Upper lobe of left lung (tissue), 6 donors: ENCODE data around the gene GEMIN7. TPM values are rescaled to one million over a fixed set of nuclear protein-coding genes. Genes with fewer than 3 reads are reported as not detected.
A peak's percentile ranks its signal among the peaks of the same experiment; 100 is the strongest.

ENCODE experiments used
- ATAC-seq, 2 donors: fragments of 200-7000 bp; cut with Tn5 transposase; one replicate each; pipeline ENCODE4 v1.9.1; 2022; ENCODE audit warnings: mild to moderate bottlenecking in 2 of 2, moderate library complexity in 2 of 2; ENCODE audit not compliant: low FRiP score in 2 of 2
- DNase-seq, 2 donors: peaks; one replicate each; pipeline ENCODE4 v3.0.0-alpha.2; 2019 to 2020
- H3K27ac ChIP-seq, 4 donors: fragments of 200-600 bp; sonication (generic); one replicate each; pipeline ENCODE4 v1.5.1; 2016 to 2019
- H3K27me3 ChIP-seq, 4 donors: fragments of 200-600 bp; sonication (generic); one replicate each; pipeline ENCODE4 v1.5.1; 2017 to 2019
- H3K36me3 ChIP-seq, 4 donors: fragments of 200-600 bp; sonication (generic); one replicate each; pipeline ENCODE4 v1.5.1; 2016 to 2019
- H3K4me1 ChIP-seq, 4 donors: fragments of 200-600 bp; sonication (generic); one replicate each; pipeline ENCODE4 v1.5.1; 2018 to 2019
- H3K4me3 ChIP-seq, 4 donors: fragments of 200-600 bp; sonication (generic); one replicate each; pipeline ENCODE4 v1.5.1; 2017 to 2019; ENCODE audit warnings: mild to moderate bottlenecking in 2 of 4, moderate library complexity in 1 of 4
- H3K9me3 ChIP-seq, 4 donors: fragments of 200-600 bp; sonication (generic); one replicate each; pipeline ENCODE4 v1.5.1; 2018 to 2019
- EP300 ChIP-seq, 4 donors: sonication (generic); formaldehyde crosslinking; IDR thresholded peaks; one replicate each; pipeline ENCODE4 v1.5.1; 2017; ENCODE audit warnings: antibody characterized with exemption in 4 of 4, control low read depth in 2 of 4
- POLR2A ChIP-seq, 4 donors: fragments of 450-650 bp; IDR thresholded peaks; one replicate each; pipeline ENCODE4 v1.5.1; 2016 to 2017; ENCODE audit warnings: antibody characterized with exemption in 4 of 4, mild to moderate bottlenecking in 2 of 4
- POLR2AphosphoS5 ChIP-seq, 2 donors: sonication (generic); formaldehyde crosslinking; IDR thresholded peaks; one replicate each; pipeline ENCODE4 v1.5.1; 2017; ENCODE audit warnings: antibody characterized with exemption in 2 of 2
- WGBS, 2 donors: methylation state at CpG; one replicate each; pipeline ENCODE4 v1.1.5; 2017 to 2018; 5-methylcytosine and 5-hydroxymethylcytosine counted together
- small RNA-seq, 4 donors: library from RNA; depleted of rRNA; stranded (forward); fragments of <200 nt; gene quantifications; one replicate each; pipeline ENCODE3, GENCODE V24; 2016
- total RNA-seq, 6 donors: library from RNA; depleted of rRNA in 4 of 6; stranded (reverse); fragments of >200 nt in 4 of 6; gene quantifications; one replicate each; pipeline versions ENCODE4 v1.1.0 to v1.2.1, GENCODE V29; 2016 to 2021
- TF ChIP-seq, protein P1 (sequence below), 6 experiments: fragments of 450-650 bp in 4 of 6; fragments of 200-600 bp in 2 of 6; sonication (generic) in 2 of 6; IDR thresholded peaks; one replicate each; pipeline ENCODE4 v1.5.1; 2016 to 2019; ENCODE audit warnings: antibody characterized with exemption in 6 of 6
- donor health status: DM: no; HTN: no; CAD: no; lungs with moderate emphysema.
- donor health status: DM: no; HTN: yes; CAD: no; lungs with severe emphysema.

GEMIN7 gene
- total RNA-seq, 6 donors from 2014 or later, result 8.1 to 24.2 (median 13.5) TPM

- Histone ChIP-seq H3K27ac (no peak overlapping the region), H3K4me3 (no peak overlapping the region), H3K36me3 (peaks cover 5 to 41% (median 26%) of the 10 kb centered on the region in 4 donors), H3K9me3 (no peaks in the 10 kb centered on the region), H3K27me3 (no peaks in the 10 kb centered on the region), H3K4me1 (peaks cover 0 to 10% (median 5%) of the 10 kb centered on the region in 4 donors)
- DNase-seq (peak in 1 of 2 donors; percentile 70), ATAC-seq (no peak)
- TF ChIP-seq EP300 (IDR thresholded peaks at IDR 0.05), result no peak
- TF ChIP-seq, protein P1, sequence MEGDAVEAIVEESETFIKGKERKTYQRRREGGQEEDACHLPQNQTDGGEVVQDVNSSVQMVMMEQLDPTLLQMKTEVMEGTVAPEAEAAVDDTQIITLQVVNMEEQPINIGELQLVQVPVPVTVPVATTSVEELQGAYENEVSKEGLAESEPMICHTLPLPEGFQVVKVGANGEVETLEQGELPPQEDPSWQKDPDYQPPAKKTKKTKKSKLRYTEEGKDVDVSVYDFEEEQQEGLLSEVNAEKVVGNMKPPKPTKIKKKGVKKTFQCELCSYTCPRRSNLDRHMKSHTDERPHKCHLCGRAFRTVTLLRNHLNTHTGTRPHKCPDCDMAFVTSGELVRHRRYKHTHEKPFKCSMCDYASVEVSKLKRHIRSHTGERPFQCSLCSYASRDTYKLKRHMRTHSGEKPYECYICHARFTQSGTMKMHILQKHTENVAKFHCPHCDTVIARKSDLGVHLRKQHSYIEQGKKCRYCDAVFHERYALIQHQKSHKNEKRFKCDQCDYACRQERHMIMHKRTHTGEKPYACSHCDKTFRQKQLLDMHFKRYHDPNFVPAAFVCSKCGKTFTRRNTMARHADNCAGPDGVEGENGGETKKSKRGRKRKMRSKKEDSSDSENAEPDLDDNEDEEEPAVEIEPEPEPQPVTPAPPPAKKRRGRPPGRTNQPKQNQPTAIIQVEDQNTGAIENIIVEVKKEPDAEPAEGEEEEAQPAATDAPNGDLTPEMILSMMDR (IDR thresholded peaks at IDR 0.05), result no peak
- no peak for TF ChIP-seq POLR2A (IDR thresholded peaks at IDR 0.05)
- no peak for TF ChIP-seq POLR2AphosphoS5 (IDR thresholded peaks at IDR 0.05)
- 97 to 99% methylated on average over 12 to 24 of the region's 24 CpGs for WGBS, 2 donors
Measured at GRCh38 chr19:45139286-45140143, 60.5 kb downstream of the GEMIN7 start.

DNA sequence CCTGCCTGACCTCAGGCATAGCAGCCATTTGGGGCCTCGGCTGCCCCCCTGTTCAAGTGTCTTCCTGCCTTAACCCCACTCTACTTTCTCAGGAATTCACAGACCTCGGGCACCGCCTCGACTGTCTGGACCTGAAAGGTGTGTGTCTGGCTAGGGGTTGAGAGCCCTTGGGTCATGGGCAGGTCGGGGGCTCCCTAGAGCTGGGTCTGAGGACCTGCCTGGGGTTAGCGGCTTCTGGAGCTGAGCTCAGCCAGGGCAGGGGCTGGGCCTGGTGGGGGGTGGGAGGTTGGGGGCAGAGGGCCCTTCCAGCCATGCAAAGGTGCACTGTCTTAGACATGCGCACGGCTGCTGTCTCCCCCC is 61.1 kb downstream of the GEMIN7 start:
- Histone ChIP-seq H3K36me3 (peaks cover 5 to 47% (median 32%) of the 10 kb centered on the region in 4 donors), H3K4me3 (no peak overlapping the region), H3K27me3 (no peaks in the 10 kb centered on the region), H3K9me3 (no peaks in the 10 kb centered on the region), H3K27ac (no peak overlapping the region), H3K4me1 (peaks cover 0 to 10% (median 5%) of the 10 kb centered on the region in 4 donors)
- WGBS, 2 donors, result 83 to 91% methylated on average over 2 to 8 of the region's 8 CpGs
- DNase-seq (no peak), ATAC-seq (no peak)
- TF ChIP-seq POLR2A (IDR thresholded peaks at IDR 0.05), result no peak
- TF ChIP-seq POLR2AphosphoS5 (IDR thresholded peaks at IDR 0.05), result no peak
- TF ChIP-seq, protein P1 (IDR thresholded peaks at IDR 0.05), result no peak
- no peak for TF ChIP-seq EP300 (IDR thresholded peaks at IDR 0.05)

DNA sequence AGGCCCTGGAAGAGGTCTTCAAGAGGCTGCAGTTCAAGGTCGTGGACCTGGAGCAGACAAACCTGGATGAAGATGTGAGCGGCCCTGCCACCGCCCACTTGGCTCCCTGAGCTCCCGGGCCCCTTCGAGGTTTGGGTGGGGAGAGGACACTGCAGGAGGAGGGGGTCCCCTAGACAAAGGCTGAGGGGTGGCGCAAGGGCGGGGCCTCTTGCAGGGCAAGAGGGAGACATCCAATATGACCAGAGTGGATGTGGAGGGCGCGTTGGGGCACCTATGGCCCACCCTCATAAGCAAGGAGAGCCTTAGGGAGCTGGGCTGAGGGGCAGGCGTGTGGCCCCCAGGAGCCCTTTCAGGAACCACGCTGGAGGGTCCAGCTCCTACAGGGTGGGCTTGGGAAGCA is 61.5 kb downstream of the GEMIN7 start:
- no peaks in the 10 kb centered on the region for H3K9me3 ChIP-seq
- no peak overlapping the region for H3K4me3 ChIP-seq
- H3K36me3 ChIP-seq, result peaks cover 5 to 51% (median 36%) of the 10 kb centered on the region in 4 donors
- H3K27ac ChIP-seq, result no peak overlapping the region
- TF ChIP-seq, protein P1 (IDR thresholded peaks at IDR 0.05), result no peak
- TF ChIP-seq POLR2A (IDR thresholded peaks at IDR 0.05), result no peak
- H3K4me1 ChIP-seq, result peaks cover 0 to 10% (median 5%) of the 10 kb centered on the region in 4 donors
- DNase-seq, result peak in 1 of 2 donors; percentile 30
- WGBS, 2 donors, result 92 to 96% methylated on average over 9 to 11 of the region's 11 CpGs
- no peaks in the 10 kb centered on the region for H3K27me3 ChIP-seq
- ATAC-seq, result no peak

Small RNA genes lying within 50 kb of the gene (small RNA-seq; reads per million reads assigned to genes)
- gene RNU6-611P, result 0 reads per million in 4 donors

Other genes starting within 250 kb of the GEMIN7 start
- 100 to 1,000 TPM in 4 of 6 donors, 10 to 100 TPM in 2; 52.2 to 152 (median 109) TPM for gene NECTIN2, start 233.0 kb upstream of the GEMIN7 start, total RNA-seq
- gene TOMM40, start 188.0 kb upstream of the GEMIN7 start, total RNA-seq, result 10 to 100 TPM; 26.6 to 88.3 (median 58.1) TPM
- gene APOE, start 173.5 kb upstream of the GEMIN7 start, total RNA-seq, result 1,000 to 10,000 TPM in 2 of 6 donors, 100 to 1,000 TPM in 4; 256 to 1,773 (median 644) TPM
- 100 to 1,000 TPM; 186 to 754 (median 527) TPM for gene APOC1, start 164.7 kb upstream of the GEMIN7 start, total RNA-seq
- gene APOC4, start 137.0 kb upstream of the GEMIN7 start, total RNA-seq, result 1 to 10 TPM in 1 of 6 donors, under 1 TPM in 1, not detected in 4; 0.49 to 2.7 TPM
- 10 to 100 TPM in 5 of 6 donors, under 1 TPM in 1; 0.98 to 50.0 (median 22.8) TPM for gene APOC2, start 133.2 kb upstream of the GEMIN7 start, total RNA-seq
- 100 to 1,000 TPM in 3 of 6 donors, 10 to 100 TPM in 3; 53.4 to 139 (median 99.6) TPM for gene CLPTM1, start 123.9 kb upstream of the GEMIN7 start, total RNA-seq
- gene RELB, start 77.8 kb upstream of the GEMIN7 start, total RNA-seq, result 10 to 100 TPM in 3 of 6 donors, 1 to 10 TPM in 3; 4.0 to 31.1 (median 18.1) TPM
- 100 to 1,000 TPM in 1 of 6 donors, 10 to 100 TPM in 5; 38.0 to 295 (median 71.6) TPM for gene CLASRP, start 40.2 kb upstream of the GEMIN7 start, total RNA-seq
- 1 to 10 TPM; 1.5 to 7.3 (median 2.4) TPM for gene ZNF296, start 2.8 kb upstream of the GEMIN7 start, total RNA-seq
- gene PPP1R37, start 13.9 kb downstream of the GEMIN7 start, total RNA-seq, result 10 to 100 TPM; 30.0 to 64.6 (median 37.3) TPM
- under 1 TPM in 5 of 6 donors, not detected in 1; under 0.01 to 1.00 (median 0.17) TPM for gene NKPD1, start 81.7 kb downstream of the GEMIN7 start, total RNA-seq
- 10 to 100 TPM; 10.5 to 53.3 (median 23.7) TPM for gene TRAPPC6A, start 99.0 kb downstream of the GEMIN7 start, total RNA-seq
- gene BLOC1S3, start 99.5 kb downstream of the GEMIN7 start, total RNA-seq, result 10 to 100 TPM in 5 of 6 donors, 1 to 10 TPM in 1; 4.7 to 34.6 (median 18.6) TPM
- 1 to 10 TPM; 1.1 to 10.0 (median 2.7) TPM for gene EXOC3L2, start 166.1 kb downstream of the GEMIN7 start, total RNA-seq
- 10 to 100 TPM; 14.6 to 59.3 (median 35.6) TPM for gene MARK4, start 172.0 kb downstream of the GEMIN7 start, total RNA-seq
- not detected for gene CKM, start 243.6 kb downstream of the GEMIN7 start, total RNA-seq